Activated T-helper 1 cell treated with anti-CD3 and anti-CD28 coated beads, Interleukin-2, amount 50 U/mL, for 16 hours (primary cell): ENCODE results near the gene ACKR3.

ENCODE experiments used
- DNase-seq, 2 donors: peaks; one replicate each; pipeline ENCODE4 v3.0.0-alpha.2; 2020; ENCODE audit warnings: low read depth in 1 of 2, low spot score in 1 of 2

Gene ACKR3

DNA sequence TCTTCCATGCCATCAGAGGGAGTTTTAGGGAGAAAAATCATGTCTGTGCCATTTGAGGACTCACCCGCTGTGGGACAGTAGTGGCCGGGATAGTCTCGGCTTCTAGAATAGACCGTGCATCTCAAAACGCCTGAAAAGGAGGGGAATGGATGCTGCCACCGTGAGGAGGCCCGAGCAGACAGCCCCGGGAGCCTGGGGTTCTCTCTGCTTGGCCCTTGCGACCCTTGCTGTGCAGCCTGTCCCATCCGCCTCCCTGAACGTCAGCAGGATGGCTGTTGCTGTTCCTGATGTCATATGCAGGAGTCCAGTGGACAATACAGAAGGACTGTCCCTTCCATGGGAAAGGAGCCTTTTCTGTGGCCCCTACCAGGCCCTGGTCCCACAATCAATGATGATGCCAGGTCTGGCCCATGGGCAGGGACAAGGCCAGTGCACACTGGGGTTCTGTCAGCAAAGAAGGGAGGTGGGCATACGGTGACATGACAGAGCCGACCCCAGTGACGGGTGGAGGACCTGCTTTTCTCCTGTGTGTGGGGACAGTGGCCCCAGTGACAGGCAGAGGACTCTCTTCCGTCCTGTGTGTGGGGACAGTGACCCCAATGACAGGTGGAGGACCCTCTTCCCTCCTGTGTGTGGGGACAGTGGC is 58.8 kb downstream of the ACKR3 start:
- DNase-seq: no peak

DNA sequence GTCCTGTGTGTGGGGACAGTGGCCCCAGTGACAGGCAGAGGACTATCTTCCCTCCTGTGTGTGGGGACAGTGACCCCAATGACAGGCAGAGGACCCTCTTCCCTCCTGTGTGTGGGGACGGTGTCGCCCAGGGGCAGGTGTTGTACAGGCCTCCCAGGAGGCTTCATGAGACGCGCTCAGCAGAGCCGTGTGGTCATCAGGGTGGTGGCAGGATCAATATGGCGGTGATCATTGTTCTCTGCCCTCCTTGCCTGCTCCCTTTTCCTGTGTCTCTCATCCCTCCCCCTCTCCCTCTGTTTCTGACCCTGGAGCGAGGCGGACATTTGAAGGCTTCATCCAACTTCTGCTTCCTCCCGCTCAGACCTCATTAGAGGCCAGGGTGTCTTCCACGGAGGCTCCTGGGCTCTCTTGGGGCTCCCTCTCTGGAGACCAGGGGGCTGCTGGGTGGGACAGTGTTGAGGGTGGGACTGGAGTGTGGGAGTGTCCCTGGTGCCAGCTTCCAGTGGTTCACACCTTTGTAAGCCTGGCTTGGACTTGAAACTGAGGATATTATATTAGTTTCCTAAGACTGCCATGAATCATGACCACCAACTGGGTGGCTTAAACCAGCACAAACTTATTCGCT is 59.5 kb downstream of the ACKR3 start:
- no peak for DNase-seq

DNA sequence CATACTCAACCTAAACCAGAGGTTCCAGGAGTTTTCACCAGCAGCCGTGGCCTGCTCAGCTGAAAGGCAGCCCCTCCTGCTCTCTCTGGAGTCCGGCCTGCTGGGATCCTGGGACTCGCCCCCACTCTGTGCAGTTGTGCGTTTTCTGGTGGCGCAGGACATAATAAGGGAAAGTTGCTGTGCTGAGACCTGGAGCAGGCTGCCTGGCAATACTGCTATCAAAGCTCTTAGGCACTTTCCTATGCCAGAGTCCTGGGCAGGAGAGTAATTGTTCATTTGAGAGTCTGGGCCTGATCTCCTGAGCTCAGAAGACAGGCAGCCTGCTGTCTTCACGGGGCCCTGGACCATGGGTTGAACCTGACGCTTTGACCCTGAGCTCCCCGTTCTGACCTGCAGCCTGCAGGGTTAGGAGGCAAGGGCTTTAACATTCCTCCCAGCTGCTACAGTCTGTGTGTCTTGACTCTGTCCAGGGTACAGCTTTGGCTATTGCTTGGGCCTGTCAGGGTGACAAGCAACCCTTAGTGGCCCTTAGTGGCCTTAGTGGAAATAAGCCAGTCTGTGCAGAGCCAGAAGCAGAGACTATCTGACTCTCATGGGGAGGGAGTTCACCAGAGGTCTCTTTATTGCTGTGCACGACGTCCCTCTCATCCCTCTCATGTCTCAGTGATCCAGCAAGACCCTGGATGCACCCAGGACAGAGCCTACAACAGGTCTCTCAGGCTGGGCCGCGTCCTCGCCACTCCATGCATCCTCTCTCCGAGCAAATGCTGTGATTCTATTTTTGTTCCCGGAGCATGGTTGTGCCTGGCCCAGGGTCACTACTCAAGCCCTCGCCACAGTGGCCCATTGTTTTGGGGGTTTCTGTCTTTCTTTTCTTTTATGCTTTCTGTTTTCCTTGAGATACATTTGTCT is 60.6 kb downstream of the ACKR3 start:
- DNase-seq: no peak

DNA sequence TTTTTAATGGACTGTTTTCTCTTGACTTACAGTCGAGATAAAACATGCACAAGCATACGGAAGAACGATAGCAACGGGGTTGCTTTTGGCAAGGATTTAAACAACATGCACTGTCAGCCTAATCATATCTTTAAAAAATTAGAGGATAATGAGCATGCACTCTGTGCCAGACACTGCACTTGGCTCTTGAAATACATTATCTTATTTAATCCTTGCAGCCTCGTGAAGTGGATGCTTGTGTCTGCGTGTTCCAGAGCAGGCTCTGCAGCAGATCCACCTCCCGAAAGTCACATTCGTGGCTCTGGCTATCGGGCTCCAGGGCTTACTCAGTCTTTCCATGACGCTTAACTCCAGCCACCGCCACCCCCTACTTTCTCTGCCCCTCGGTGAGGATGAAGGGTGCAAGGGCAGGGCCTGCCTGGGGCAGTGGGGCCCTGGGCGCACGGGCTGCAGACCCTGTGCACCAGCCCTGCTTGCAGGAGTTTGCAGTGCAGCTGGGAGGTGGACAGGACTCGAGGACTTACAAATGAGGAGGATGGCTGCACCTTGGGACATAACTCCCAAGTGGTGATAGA is 61.7 kb downstream of the ACKR3 start:
- no peak for DNase-seq

DNA sequence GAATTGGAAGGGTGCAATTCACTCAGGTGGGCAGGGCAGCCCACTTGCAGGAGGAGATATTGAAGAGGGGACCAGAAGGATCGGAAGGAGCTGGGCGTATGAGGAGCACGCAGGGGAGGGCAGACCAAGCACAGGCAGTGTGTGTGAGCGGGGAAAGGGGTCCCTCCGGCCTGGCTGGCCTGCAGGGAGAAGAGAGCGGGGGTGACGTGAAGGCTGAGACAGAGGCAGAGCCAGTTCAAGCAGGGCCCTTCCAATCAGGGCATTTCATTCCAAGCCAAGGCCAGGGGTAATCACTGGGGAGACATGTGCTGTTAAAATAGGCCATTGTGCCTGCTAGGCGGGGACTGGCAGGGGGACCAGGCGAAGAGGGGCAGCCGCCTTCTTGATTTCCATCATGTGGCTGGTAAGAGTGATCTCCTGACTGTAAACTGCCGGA is 62.2 kb downstream of the ACKR3 start:
- no peak for DNase-seq
